Measurements from ENCODE around the gene CCDC92. TPM values are rescaled to one million over a fixed set of nuclear protein-coding genes. Genes with fewer than 3 reads are reported as not detected.
"Not testable (repeated sequence)": the region's sequence is repeated elsewhere in the genome, so short reads cannot be mapped to it uniquely, and the experiment has no call there.

CCDC92 gene
- total RNA-seq, 1 donor from 2014 or later, result 45.6 TPM

- DNase-seq (ENCODE audit: low spot score), result no peak
Observed at GRCh38 chr12:123949770-123950165, 22.9 kb downstream of the CCDC92 start.

DNA sequence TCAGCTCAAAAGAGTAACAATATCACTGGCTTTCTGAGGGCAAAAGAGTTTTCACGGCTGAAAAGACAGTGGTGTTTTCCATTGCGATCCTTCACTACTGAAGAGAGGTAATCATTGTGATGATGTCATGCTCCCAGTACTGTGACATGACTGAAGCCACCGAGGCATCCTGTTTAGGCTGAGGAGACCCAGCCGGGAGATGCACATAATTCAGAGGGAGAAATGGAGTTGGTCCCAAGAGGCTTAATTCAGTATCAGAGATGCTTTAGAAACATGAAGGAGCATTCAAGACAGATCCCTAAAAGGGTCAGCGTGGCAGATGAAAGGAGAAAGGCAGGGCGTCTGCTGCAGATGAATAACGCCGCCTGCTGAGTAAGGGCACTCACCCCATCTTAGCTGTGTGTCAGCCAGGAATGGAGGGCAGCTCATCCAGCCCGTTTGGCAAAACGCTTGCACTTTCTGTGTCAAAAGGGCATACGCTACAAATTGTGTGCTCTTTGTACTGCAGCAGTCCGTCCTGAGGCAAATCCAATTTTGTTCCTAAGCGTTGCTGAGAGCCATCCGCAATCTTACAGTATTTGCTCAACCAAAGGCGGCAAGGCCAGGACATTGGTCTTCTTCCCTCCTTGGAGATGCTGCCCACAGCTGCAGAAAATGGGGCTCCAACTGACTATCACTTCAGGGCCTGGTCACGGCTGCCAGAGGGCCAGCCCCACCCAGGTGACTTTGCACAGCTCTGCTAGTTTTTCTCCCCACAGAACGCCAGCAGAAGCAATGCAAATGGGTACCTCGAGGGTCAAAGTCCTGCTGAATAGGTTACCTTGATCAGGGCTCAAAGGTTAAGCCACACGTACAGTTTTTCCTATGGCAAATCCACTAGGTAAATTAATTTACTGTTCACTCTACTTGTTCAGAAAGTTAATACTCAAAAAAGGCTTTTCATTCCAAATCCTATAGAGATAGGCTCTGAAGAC is 23.5 kb downstream of the CCDC92 start:
- DNase-seq (ENCODE audit: low spot score), result peak; percentile 40

GRCh38 chr12:123948401-123948795 is 24.2 kb downstream of the CCDC92 start:
- no peak for DNase-seq (ENCODE audit: low spot score)

GRCh38 chr12:123947531-123947930 is 25.1 kb downstream of the CCDC92 start:
- not testable (repeated sequence) for DNase-seq (ENCODE audit: low spot score)

GRCh38 chr12:123946516-123947505 is 25.8 kb downstream of the CCDC92 start:
- not testable (repeated sequence) for DNase-seq (ENCODE audit: low spot score)

GRCh38 chr12:123946152-123946515 is 26.5 kb downstream of the CCDC92 start:
- no peak for DNase-seq (ENCODE audit: low spot score)

GRCh38 chr12:123945287-123946151 is 27.1 kb downstream of the CCDC92 start:
- DNase-seq (ENCODE audit: low spot score), result no peak

DNA sequence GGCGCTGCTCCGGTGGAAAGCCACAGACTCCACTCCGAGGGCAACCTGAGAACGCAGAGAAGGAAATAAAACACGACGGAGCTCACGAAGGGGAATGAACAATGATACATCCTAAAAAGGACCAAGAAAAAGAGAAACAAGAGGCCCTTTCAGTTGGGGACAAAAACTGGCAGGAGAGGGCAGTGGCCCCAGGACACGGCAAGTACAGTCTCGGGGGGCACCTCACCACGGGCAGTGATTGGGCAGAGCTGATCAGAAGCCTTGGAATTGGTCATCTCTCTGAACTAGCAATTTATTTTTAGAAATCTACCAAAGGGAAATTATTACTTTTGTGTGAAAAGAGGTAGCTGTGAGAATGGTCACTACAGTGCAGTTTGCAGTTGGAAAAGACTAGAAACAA is 27.9 kb downstream of the CCDC92 start:
- DNase-seq (ENCODE audit: low spot score), result no peak

DNA sequence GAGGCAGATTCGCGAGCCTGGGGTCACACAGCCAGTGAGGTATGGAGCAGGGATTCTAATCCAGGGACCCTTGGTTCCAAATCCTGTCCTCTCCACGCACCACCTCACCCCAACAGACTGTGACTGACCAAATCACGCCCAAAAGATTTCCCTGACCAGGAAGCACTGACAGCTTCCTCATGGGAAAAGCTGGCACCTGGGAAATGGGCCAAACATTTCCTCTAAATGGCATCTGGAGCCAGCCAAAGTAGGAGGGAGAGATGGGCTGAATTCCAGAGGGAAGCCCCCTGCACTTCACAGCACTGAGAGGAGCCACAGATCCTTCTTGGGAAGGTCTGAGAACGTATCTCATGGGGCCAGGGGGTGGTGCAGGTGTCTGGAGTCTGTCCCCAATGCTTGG is 28.8 kb downstream of the CCDC92 start:
- DNase-seq (ENCODE audit: low spot score), result no peak

- no peak for DNase-seq (ENCODE audit: low spot score)
Observed at GRCh38 chr12:123942911-123943648, 29.6 kb downstream of the CCDC92 start.

- no peak for DNase-seq (ENCODE audit: low spot score)
Observed at GRCh38 chr12:123942238-123942653, 30.4 kb downstream of the CCDC92 start.

GRCh38 chr12:123941624-123942237 is 30.9 kb downstream of the CCDC92 start:
- no peak for DNase-seq (ENCODE audit: low spot score)

DNA sequence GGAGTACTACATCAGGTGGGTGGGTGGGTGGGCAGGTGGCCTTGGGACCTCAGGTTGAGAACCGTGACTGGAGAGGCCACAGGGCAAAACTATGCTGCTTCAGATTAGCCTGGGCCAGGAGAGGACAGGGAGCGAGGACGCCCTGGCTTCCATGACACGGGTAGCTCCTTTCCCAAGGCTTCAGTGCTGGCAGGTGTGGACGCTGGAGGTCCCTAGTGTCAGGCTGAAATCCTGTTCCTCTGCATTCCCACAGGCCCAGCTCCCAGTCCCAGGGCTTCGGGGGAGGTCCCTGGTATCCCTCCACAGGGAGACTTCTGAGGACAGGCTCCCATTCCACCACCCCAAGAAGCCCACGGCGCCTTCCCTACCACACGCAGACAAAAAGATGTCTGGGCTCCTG is 31.6 kb downstream of the CCDC92 start:
- no peak for DNase-seq (ENCODE audit: low spot score)

DNA sequence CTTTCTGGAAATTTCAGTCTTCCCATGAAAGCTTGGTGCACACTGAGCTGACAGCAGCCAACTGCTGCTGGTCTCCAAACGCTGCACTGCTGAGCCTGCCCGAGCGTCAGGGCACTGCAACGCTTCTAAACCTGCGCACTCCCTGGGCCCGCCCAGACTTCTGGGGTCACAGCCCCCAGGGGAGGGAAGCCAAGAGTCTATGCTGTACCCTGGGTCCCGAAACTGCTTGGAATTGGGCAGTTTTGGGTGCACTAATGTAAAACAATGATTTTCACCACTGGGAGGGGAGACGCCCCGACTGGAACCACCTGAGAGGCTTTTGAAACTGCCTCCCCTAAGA is 32.0 kb downstream of the CCDC92 start:
- no peak for DNase-seq (ENCODE audit: low spot score)

- DNase-seq (ENCODE audit: low spot score), result no peak
Observed at GRCh38 chr12:123939716-123940626, 32.7 kb downstream of the CCDC92 start.

DNA sequence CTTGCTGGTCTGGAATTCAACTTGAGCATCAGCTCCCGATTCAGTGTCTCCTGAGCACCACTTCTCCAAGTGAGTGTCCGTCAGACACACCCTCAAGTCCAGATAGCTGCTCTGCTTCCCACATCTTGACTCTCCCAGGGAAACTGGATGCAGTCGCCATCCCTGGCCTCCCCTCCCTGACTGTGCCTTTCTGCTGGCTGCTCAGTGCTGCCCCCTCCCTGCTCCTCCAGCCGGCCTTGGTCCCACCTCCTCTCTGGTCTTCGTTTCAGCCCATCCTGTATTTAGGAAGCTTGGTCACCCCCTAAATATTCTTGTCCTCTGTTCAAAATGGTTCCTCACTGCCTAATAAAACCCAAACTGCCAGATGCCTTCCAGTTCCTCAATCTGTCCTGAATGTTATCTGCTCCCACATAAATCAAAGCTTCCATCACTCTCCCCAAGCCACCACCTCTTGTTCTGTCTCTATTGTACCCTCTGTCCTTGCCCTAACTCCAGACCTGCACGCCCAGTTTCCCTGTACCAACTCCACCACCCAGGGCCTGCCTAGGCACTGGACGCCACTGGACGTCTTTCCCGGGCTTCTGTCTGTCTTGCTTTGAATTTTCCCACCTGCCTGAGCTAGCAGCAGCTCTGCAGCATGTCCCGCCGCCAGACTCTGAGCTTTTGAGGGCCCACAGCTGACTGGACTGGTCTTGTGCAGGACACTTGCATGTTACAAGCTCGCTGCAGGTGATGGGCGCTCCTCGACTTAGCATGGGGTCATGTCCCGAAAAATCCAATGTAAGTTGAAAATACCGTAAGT is 33.8 kb downstream of the CCDC92 start:
- no peak for DNase-seq (ENCODE audit: low spot score)

DNA sequence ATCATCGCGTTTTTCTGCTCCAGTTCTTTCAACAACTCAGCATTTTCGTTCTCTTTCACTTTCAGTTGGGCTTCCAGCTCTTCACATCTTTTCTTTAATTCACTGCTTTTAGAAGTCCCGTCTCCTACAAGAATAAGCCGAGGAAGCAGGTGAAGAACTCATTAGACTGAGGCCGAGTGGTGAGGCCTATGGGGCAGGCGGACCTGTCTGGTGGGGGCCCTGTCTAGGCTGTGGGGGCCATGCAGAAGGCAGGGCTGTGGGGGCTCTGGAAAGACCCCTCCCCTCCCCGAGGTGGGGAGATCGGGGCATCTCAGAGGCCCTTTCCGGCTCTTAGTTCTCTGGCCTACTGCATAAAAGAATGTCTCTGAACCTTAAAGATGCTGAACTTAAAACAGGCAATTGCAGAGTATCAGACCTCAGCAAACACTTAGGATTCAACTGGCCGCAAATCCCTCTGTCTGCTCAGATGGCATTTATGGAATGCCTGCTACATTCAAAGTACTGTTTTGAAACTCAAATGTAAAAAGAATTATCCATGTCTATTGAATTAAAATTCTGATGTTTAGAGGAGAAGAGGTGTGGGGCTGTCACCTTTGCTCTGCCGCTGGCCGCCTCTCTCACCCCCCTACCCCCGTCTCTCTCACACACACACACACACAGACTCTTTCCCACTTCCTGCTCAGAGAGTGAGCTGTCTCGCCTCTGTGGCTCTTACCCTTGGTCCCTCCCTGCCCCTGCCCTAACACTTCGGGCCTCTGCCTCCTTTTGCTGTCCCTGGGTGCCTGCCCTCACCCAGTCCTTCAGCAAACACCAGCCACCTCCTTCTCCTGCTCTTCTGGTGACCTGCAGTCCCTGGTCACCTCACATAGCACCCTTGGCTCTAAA is 34.7 kb downstream of the CCDC92 start:
- no peak for DNase-seq (ENCODE audit: low spot score)
